ENCODE results near the gene SCGB3A2.
A peak's percentile ranks its signal among the peaks of the same experiment; 100 is the strongest.
"Not testable (repeated sequence)": the region's sequence is repeated elsewhere in the genome, so short reads cannot be mapped to it uniquely, and the experiment has no call there.

SCGB3A2 gene

GRCh38 chr5:147869112-147869511 lies 9.4 kb upstream of the SCGB3A2 start:
- no peak for DNase-seq

- not testable (repeated sequence) for DNase-seq
These were observed 8.6 kb upstream of the SCGB3A2 start for GRCh38 chr5:147869892-147870291.

GRCh38 chr5:147871980-147872549 lies 6.4 kb upstream of the SCGB3A2 start:
- not testable (repeated sequence) for DNase-seq

- not testable (repeated sequence) for DNase-seq
These were observed 5.6 kb upstream of the SCGB3A2 start for GRCh38 chr5:147872744-147873435.

GRCh38 chr5:147874118-147874875 lies 4.2 kb upstream of the SCGB3A2 start:
- DNase-seq = not testable (repeated sequence)

GRCh38 chr5:147874910-147875367 lies 3.6 kb upstream of the SCGB3A2 start:
- DNase-seq = no peak

GRCh38 chr5:147876141-147876540 lies 2.4 kb upstream of the SCGB3A2 start:
- no peak for DNase-seq

- no peak for DNase-seq
These were observed 1.9 kb upstream of the SCGB3A2 start for GRCh38 chr5:147876626-147877025.

GRCh38 chr5:147879784-147880183 lies 1.3 kb downstream of the SCGB3A2 start:
- DNase-seq = no peak

- DNase-seq = no peak
These were observed 2.0 kb downstream of the SCGB3A2 start for GRCh38 chr5:147880487-147880886.

GRCh38 chr5:147882586-147883313 lies 4.2 kb downstream of the SCGB3A2 start:
- DNase-seq = no peak

GRCh38 chr5:147887026-147887627 lies 8.6 kb downstream of the SCGB3A2 start:
- peak; percentile 45 for DNase-seq

GRCh38 chr5:147887930-147888329 lies 9.4 kb downstream of the SCGB3A2 start:
- no peak for DNase-seq

GRCh38 chr5:147892696-147893296 lies 14.3 kb downstream of the SCGB3A2 start:
- DNase-seq = no peak

GRCh38 chr5:147893820-147894219 lies 15.3 kb downstream of the SCGB3A2 start:
- DNase-seq = no peak

GRCh38 chr5:147895864-147896263 lies 17.4 kb downstream of the SCGB3A2 start:
- DNase-seq = no peak

GRCh38 chr5:147898875-147899401 lies 20.4 kb downstream of the SCGB3A2 start:
- peak; percentile 5 for DNase-seq

- DNase-seq = no peak
These were observed 23.1 kb downstream of the SCGB3A2 start for GRCh38 chr5:147901599-147902039.

- peak; percentile 1 for DNase-seq
These were observed 24.2 kb downstream of the SCGB3A2 start for GRCh38 chr5:147902609-147903115.

- DNase-seq = no peak
These were observed 25.6 kb downstream of the SCGB3A2 start for GRCh38 chr5:147904110-147904509.

- no peak for DNase-seq
These were observed 28.0 kb downstream of the SCGB3A2 start, which contains the start of gene C5orf46 for GRCh38 chr5:147906326-147907095. TSS of gene C5orf46 (minus strand) at chr5:147906538. CDS start at chr5:147906501, 37 bp downstream.

All from NCI-H82 (cell line).